Activated B cell treated with CpG ODN at 0.5 μM for 24 hours (primary cell): ENCODE results near the gene MUC2. TPM values are rescaled to one million over a fixed set of nuclear protein-coding genes. Genes with fewer than 3 reads are reported as not detected.

ENCODE experiments used
- ATAC-seq: fragments of 200-7000 bp; cut with Tn5 transposase; one replicate; pipeline ENCODE4 v1.10.0; 2021; ENCODE audit warnings: low read depth, mild to moderate bottlenecking, moderate library complexity
- CTCF ChIA-PET: fragments of 350-600 bp; sonication (Branson Sonifier 250); formaldehyde crosslinking; loops from one replicate; lab custom pipeline; 2021; ENCODE audit warnings: antibody characterized with exemption; lab: Charles Lee
- POLR2A ChIA-PET: fragments of 350-600 bp; sonication (Branson Sonifier 250); formaldehyde crosslinking; loops from one replicate; lab custom pipeline; 2021; ENCODE audit warnings: antibody characterized with exemption; lab: Charles Lee
- DNase-seq: peaks from one replicate; pipeline ENCODE4 v3.0.0; 2022
- H3K27ac Mint-ChIP-seq: one replicate; pipeline ENCODE4 v1.8.0; 2020; ENCODE audit warnings: mixed read lengths
- H3K27me3 Mint-ChIP-seq: one replicate; pipeline ENCODE4 v1.8.0; 2021; ENCODE audit warnings: mixed read lengths
- H3K36me3 Mint-ChIP-seq: one replicate; pipeline ENCODE4 v1.8.0; 2021; ENCODE audit warnings: low read depth, mixed read lengths
- H3K4me1 Mint-ChIP-seq: one replicate; pipeline ENCODE4 v1.8.0; 2021; ENCODE audit warnings: mixed read lengths
- H3K4me3 Mint-ChIP-seq: one replicate; pipeline ENCODE4 v1.8.0; 2020; ENCODE audit warnings: mild to moderate bottlenecking, mixed read lengths
- H3K9me3 Mint-ChIP-seq: one replicate; pipeline ENCODE4 v1.8.0; 2020; ENCODE audit warnings: mixed read lengths
- intact Hi-C: fragments of 100-400 bp; cut with micrococcal nuclease; formaldehyde crosslinking; loops from one replicate; pipeline ENCODE4 v1.15.1; 2024
- total RNA-seq: library from RNA; stranded (reverse); gene quantifications from 2 replicates; pipeline ENCODE4 v1.2.3, GENCODE V29; 2022
- TF ChIP-seq, protein P1 (sequence below): fragments of 200-600 bp; IDR thresholded peaks from one replicate; pipeline ENCODE4 v1.8.0; 2022; ENCODE audit warnings: antibody characterized with exemption, mild to moderate bottlenecking

MUC2 gene
- total RNA-seq, 1 donor from 2014 or later = not detected

DNA sequence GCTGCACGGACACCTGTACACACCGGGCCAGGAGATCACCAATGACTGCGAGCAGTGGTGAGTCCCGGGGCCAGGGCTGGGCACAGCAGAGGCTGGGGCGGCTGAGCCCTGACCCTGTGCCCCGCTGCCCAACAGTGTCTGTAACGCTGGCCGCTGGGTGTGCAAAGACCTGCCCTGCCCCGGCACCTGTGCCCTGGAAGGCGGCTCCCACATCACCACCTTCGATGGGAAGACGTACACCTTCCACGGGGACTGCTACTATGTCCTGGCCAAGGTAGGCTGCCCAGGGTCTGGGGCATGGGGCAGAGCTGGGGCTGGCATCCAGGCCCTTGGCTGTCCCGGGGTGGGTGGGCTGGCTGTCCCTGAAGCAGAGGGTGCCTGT is 7.7 kb downstream of the MUC2 start:
- H3K4me1 Mint-ChIP-seq = no peaks in the 10 kb centered on the region
- no peaks in the 10 kb centered on the region for H3K27me3 Mint-ChIP-seq
- H3K27ac Mint-ChIP-seq = no peak overlapping the region
- ChIA-PET CTCF (no interaction called here), POLR2A (no interaction called here)
- no peaks in the 10 kb centered on the region for H3K36me3 Mint-ChIP-seq
- H3K9me3 Mint-ChIP-seq = no peaks in the 10 kb centered on the region
- intact Hi-C loops = no loop called here
- H3K4me3 Mint-ChIP-seq = no peak overlapping the region
- TF ChIP-seq, protein P1, sequence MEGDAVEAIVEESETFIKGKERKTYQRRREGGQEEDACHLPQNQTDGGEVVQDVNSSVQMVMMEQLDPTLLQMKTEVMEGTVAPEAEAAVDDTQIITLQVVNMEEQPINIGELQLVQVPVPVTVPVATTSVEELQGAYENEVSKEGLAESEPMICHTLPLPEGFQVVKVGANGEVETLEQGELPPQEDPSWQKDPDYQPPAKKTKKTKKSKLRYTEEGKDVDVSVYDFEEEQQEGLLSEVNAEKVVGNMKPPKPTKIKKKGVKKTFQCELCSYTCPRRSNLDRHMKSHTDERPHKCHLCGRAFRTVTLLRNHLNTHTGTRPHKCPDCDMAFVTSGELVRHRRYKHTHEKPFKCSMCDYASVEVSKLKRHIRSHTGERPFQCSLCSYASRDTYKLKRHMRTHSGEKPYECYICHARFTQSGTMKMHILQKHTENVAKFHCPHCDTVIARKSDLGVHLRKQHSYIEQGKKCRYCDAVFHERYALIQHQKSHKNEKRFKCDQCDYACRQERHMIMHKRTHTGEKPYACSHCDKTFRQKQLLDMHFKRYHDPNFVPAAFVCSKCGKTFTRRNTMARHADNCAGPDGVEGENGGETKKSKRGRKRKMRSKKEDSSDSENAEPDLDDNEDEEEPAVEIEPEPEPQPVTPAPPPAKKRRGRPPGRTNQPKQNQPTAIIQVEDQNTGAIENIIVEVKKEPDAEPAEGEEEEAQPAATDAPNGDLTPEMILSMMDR = no peak
- DNase-seq = no peak
- no peak for ATAC-seq

DNA sequence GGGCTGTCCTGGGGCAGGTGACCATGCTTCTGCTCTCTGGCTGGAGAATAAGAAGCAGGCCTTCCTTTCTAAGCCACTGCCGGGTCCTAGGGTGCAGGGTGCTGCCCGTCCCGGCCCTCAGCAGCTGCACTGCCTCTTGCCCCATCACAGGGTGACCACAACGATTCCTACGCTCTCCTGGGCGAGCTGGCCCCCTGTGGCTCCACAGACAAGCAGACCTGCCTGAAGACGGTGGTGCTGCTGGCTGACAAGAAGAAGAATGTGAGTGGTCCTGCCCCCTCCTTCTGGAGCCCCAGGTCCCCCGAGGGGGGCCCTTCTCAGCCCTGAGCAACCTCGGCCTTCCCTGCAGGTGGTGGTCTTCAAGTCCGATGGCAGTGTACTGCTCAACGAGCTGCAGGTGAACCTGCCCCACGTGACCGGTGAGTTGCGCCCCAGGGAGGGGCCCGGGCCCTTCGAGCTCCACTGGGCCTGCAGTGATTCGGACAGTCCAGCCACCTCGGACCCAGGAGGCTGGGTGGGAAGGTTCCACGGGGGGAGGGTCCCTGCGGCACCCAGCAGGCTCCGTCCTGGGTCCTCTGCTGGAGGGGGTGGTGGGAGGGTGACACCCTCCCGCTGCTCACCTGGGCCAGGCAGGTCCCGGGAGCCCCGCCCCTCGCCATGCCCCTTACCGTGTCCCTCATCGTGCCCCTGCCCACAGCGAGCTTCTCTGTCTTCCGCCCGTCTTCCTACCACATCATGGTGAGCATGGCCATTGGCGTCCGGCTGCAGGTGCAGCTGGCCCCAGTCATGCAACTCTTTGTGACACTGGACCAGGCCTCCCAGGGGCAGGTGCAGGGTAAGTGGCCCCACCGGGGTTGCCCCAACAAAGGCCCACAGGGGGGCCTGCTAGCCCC is 8.3 kb downstream of the MUC2 start:
- no peak overlapping the region for H3K27ac Mint-ChIP-seq
- POLR2A ChIA-PET = no interaction called here
- H3K27me3 Mint-ChIP-seq = no peaks in the 10 kb centered on the region
- CTCF ChIA-PET = no interaction called here
- intact Hi-C loops = no loop called here
- TF ChIP-seq, protein P1 = no peak
- no peak for ATAC-seq
- DNase-seq = no peak
- H3K36me3 Mint-ChIP-seq = no peaks in the 10 kb centered on the region
- no peaks in the 10 kb centered on the region for H3K4me1 Mint-ChIP-seq
- no peaks in the 10 kb centered on the region for H3K9me3 Mint-ChIP-seq
- no peak overlapping the region for H3K4me3 Mint-ChIP-seq

DNA sequence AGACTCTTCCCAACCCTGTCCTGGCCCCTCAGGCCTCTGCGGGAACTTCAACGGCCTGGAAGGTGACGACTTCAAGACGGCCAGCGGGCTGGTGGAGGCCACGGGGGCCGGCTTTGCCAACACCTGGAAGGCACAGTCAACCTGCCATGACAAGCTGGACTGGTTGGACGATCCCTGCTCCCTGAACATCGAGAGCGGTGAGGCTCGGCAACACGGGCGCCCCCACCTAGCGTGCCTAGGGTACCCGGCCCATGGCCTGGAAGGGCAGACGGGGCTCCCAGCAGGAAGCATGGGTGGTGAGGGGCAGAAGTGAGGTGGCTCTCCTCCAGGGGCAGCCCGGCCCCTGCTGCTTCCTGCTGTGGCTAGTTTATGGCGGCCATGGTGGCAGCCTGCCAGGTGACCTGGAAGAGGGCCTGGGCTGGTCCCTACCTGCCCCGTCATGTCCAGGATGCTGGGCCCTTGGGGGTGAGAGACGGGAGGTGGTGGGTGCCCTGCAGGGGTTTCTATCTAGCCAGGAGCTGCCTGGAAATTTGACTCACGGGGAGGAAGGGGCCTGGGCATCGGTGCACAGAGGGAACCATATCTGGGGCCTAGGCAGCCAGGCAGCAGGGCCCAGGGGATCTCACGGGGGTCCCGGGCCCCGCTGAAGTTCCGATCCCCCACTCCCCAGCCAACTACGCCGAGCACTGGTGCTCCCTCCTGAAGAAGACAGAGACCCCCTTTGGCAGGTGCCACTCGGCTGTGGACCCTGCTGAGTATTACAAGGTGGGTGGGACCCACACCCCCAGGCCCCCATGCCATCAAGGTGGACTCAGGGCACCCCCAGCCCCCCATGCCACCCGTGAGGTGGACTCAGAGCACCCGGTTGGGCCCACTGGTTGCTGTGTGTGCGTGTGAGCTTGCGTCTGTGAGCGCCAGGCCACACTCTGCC is 9.2 kb downstream of the MUC2 start:
- ChIA-PET CTCF (no interaction called here), POLR2A (no interaction called here)
- H3K9me3 Mint-ChIP-seq = no peaks in the 10 kb centered on the region
- no peak for DNase-seq
- H3K4me3 Mint-ChIP-seq = no peak overlapping the region
- intact Hi-C loops = no loop called here
- no peak for ATAC-seq
- no peaks in the 10 kb centered on the region for H3K27me3 Mint-ChIP-seq
- TF ChIP-seq, protein P1 = no peak
- no peaks in the 10 kb centered on the region for H3K36me3 Mint-ChIP-seq
- no peak overlapping the region for H3K27ac Mint-ChIP-seq
- no peaks in the 10 kb centered on the region for H3K4me1 Mint-ChIP-seq

- TF ChIP-seq, protein P1 = no peak
- intact Hi-C loops = no loop called here
- Mint-ChIP-seq H3K27ac (no peak overlapping the region), H3K9me3 (no peaks in the 10 kb centered on the region), H3K4me3 (no peak overlapping the region), H3K36me3 (no peaks in the 10 kb centered on the region), H3K4me1 (no peaks in the 10 kb centered on the region), H3K27me3 (no peaks in the 10 kb centered on the region)
- POLR2A ChIA-PET = no interaction called here
- CTCF ChIA-PET = no interaction called here
- DNase-seq (no peak), ATAC-seq (no peak)
These were observed 10.1 kb downstream of the MUC2 start for GRCh38 chr11:1084561-1085439.
